Loucy (cell line): Measurements from ENCODE around the gene LAMC3.

Experiments
- EZH2phosphoT487 ChIP-seq: fragments of 200-600 bp; IDR thresholded peaks from 2 replicates; pipeline ENCODE4 v1.6.1; 2018; ENCODE audit warnings: antibody characterized with exemption, mild to moderate bottlenecking, moderate library complexity, borderline replicate concordance
- TF ChIP-seq, protein P1 (sequence below): fragments of 200-600 bp; sonication (generic); conservative IDR thresholded peaks from 2 replicates; pipeline ENCODE4 v1.5.1; 2014; ENCODE audit warnings: mild to moderate bottlenecking, antibody characterized with exemption, low read length

DNA sequence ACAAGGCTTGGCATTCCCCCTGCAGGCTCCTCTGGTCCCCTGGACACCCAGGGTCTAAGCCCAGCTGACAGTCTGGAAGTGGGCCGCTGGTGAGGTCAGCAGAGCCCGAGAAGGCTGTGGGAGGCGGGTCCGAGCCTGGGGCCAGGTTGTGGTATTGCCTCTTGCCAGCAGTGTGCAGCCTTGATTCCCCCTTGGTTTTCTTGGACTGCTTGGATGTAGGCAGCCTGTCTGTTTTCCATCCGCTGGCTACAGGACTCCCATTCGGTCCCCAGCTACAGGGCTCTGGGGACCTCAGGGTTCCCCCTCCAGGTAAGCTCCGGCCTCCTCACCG, 88.9 kb downstream of the LAMC3 start:
- TF ChIP-seq, protein P1, sequence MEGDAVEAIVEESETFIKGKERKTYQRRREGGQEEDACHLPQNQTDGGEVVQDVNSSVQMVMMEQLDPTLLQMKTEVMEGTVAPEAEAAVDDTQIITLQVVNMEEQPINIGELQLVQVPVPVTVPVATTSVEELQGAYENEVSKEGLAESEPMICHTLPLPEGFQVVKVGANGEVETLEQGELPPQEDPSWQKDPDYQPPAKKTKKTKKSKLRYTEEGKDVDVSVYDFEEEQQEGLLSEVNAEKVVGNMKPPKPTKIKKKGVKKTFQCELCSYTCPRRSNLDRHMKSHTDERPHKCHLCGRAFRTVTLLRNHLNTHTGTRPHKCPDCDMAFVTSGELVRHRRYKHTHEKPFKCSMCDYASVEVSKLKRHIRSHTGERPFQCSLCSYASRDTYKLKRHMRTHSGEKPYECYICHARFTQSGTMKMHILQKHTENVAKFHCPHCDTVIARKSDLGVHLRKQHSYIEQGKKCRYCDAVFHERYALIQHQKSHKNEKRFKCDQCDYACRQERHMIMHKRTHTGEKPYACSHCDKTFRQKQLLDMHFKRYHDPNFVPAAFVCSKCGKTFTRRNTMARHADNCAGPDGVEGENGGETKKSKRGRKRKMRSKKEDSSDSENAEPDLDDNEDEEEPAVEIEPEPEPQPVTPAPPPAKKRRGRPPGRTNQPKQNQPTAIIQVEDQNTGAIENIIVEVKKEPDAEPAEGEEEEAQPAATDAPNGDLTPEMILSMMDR, result no peak
- no peak for TF ChIP-seq EZH2phosphoT487
